Activated CD4-positive, alpha-beta T cell treated with anti-CD3 and anti-CD28 coated beads, Interleukin-2, amount 10 ng/mL, durations not matched to agents 7 days and 5 days (primary cell): ENCODE measurements around the gene PRIM2. TPM values are rescaled to one million over a fixed set of nuclear protein-coding genes. Genes with fewer than 3 reads are reported as not detected.
"Not testable (repeated sequence)": the region's sequence is repeated elsewhere in the genome, so short reads cannot be mapped to it uniquely, and the experiment has no call there.

Experiments used
- CTCF ChIA-PET: fragments of 350-600 bp; sonication (Branson Sonifier 250); formaldehyde crosslinking; loops from one replicate; lab custom pipeline; 2021; ENCODE audit warnings: antibody characterized with exemption; lab: Charles Lee
- POLR2A ChIA-PET: fragments of 350-600 bp; sonication (Branson Sonifier 250); formaldehyde crosslinking; loops from one replicate; lab custom pipeline; 2021; ENCODE audit warnings: antibody characterized with exemption; lab: Charles Lee
- DNase-seq: peaks from one replicate; pipeline ENCODE4 v3.0.0-alpha.2; 2020
- H3K27ac Mint-ChIP-seq: one replicate; pipeline ENCODE4 v1.8.0; 2021; ENCODE audit warnings: mild to moderate bottlenecking, moderate library complexity, mixed read lengths
- H3K27me3 Mint-ChIP-seq: one replicate; pipeline ENCODE4 v1.8.0; 2021; ENCODE audit warnings: mixed read lengths
- H3K36me3 Mint-ChIP-seq: one replicate; pipeline ENCODE4 v1.8.0; 2021; ENCODE audit warnings: low read depth, mixed read lengths
- H3K4me1 Mint-ChIP-seq: one replicate; pipeline ENCODE4 v1.8.0; 2021; ENCODE audit warnings: mixed read lengths
- H3K4me3 Mint-ChIP-seq: one replicate; pipeline ENCODE4 v1.8.0; 2021; ENCODE audit warnings: mild to moderate bottlenecking, moderate library complexity, mixed read lengths
- H3K9me3 Mint-ChIP-seq: one replicate; pipeline ENCODE4 v1.8.0; 2021; ENCODE audit warnings: mixed read lengths
- microRNA-seq: library from miRNA; unstranded; fragments of <30 nt; microRNA quantifications from one replicate; pipeline ENCODE4 v1.2.0, GENCODE V29; 2021; ENCODE audit warnings: borderline microRNAs expressed, borderline replicate concordance
- total RNA-seq, 2 experiments: library from RNA; stranded (reverse); gene quantifications; one replicate each; pipeline ENCODE4 v1.2.3, GENCODE V29; 2021

PRIM2 gene
- total RNA-seq, 2 experiments from 2014 or later, result 35.7 to 37.7 TPM

DNA sequence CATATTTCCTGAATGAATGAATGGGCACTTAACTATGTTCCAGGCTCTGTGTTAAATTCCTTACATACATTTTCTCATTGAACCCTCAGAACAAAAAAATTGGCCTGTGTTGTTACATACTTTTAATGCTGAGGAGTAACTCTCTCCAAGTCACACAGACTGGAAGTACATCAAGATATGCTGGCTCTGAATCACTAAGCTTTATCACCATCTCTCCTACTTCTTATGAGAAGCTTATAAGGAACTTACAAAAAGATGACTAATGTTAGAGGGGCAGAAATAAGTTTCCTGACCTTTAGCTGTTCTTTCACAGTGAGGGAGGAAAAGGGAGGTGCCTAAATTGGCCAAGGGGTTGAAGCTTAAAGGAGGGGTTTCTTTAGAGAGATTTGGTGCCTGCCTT lies 350.7 kb downstream of the PRIM2 start:
- H3K36me3 Mint-ChIP-seq, H3K4me1 Mint-ChIP-seq, H3K4me3 Mint-ChIP-seq, CTCF ChIA-PET, H3K27ac Mint-ChIP-seq, POLR2A ChIA-PET, H3K9me3 Mint-ChIP-seq, DNase-seq, H3K27me3 Mint-ChIP-seq: not testable (repeated sequence)

DNA sequence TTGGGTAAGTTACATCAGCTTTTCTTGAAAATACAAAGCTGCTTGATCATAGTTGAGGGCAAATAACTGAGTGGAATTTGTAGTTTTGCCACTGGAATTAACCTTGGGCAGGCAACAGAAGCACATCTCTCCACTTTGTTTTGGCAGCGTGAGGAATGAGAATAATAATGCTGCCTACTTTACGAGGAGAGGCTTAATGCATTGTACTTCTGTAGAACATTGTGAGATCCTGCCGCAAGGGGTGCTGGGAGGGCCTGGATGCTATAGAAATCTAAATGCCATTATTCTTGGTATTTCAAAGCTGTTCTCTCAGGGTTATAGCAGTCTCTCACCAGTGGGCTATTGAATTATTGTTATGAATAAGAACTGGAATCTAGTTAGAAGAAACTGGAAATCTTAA lies 353.8 kb downstream of the PRIM2 start:
- POLR2A ChIA-PET, H3K27me3 Mint-ChIP-seq, DNase-seq, H3K4me3 Mint-ChIP-seq, H3K36me3 Mint-ChIP-seq, H3K4me1 Mint-ChIP-seq, CTCF ChIA-PET, H3K27ac Mint-ChIP-seq, H3K9me3 Mint-ChIP-seq: not testable (repeated sequence)

DNA sequence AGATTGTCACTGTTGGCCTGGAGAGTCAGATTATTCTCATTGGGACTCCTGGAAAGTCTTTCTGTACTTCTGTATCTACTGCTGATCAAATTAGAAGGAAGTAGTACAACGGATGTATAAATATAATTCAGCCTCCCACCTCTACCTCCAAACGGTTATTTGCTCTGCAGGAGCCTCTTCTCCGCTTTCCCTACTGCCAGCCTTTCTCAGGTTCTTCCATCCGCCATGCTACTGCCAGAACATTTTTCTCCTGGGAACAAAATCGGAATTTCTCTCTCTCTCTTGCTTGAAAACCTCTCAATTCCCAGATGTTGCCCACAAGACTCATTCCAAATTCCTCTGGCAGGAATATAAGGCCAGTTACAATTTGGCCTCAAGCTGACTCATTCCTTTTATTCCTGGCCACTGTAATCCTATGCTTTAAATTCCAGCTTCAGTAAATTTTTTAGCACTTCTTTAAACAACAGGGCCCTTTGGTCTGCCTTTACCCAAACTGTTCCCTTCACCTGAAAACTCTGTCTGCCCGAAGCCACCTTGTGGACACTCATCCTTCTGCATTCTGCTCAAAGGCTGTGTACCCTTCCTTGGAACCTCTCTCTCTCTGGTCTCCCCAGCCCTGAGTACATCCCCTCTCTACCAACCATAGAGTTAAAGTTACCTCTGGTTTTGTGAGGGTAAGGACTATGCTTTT lies 354.7 kb downstream of the PRIM2 start:
- H3K4me1 Mint-ChIP-seq, H3K27me3 Mint-ChIP-seq, H3K4me3 Mint-ChIP-seq, H3K9me3 Mint-ChIP-seq, H3K27ac Mint-ChIP-seq, CTCF ChIA-PET, POLR2A ChIA-PET, DNase-seq, H3K36me3 Mint-ChIP-seq: not testable (repeated sequence)

DNA sequence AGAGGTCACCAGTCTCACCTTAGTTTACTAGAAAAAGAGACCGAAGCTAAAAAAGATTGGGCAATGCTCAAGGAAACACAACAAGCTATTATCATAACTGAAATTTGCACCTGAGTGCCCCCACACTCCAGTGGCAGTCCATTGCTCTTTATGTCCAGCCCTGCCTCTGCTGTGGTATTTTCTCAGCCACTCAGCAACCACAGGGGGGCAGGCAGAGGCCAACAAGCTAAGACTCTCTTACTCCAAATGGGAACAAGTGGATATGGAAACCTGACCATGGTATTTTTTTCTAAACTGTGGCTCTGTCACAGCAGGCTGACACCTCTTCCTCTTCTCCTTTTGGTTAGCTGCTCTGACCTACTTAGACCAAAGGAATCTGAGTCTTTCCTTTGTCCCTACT lies 355.9 kb downstream of the PRIM2 start:
- H3K36me3 Mint-ChIP-seq, H3K4me3 Mint-ChIP-seq, H3K9me3 Mint-ChIP-seq, H3K27me3 Mint-ChIP-seq, CTCF ChIA-PET, H3K4me1 Mint-ChIP-seq, POLR2A ChIA-PET, DNase-seq, H3K27ac Mint-ChIP-seq: not testable (repeated sequence)

DNA sequence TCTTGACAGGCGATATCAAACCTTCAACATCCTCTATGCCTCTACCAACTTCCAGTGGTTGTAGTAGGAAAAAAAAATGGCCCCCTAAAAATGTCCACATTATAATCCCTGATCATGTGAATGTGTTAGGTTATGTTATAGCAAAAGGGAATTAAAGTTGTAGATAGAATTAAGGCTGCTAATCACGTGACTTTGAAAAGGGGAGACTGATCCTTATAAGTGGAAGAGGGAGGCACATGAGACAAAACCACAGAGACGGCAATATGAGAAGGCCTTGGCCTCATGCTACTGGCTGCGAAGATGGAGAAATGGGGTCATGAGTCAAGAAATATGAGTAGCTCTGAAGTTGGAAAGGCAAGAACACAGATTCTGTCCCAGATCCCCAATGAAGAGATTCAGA lies 358.0 kb downstream of the PRIM2 start:
- CTCF ChIA-PET, H3K27ac Mint-ChIP-seq, H3K4me1 Mint-ChIP-seq, H3K27me3 Mint-ChIP-seq, H3K36me3 Mint-ChIP-seq, H3K9me3 Mint-ChIP-seq, DNase-seq, POLR2A ChIA-PET, H3K4me3 Mint-ChIP-seq: not testable (repeated sequence)

DNA sequence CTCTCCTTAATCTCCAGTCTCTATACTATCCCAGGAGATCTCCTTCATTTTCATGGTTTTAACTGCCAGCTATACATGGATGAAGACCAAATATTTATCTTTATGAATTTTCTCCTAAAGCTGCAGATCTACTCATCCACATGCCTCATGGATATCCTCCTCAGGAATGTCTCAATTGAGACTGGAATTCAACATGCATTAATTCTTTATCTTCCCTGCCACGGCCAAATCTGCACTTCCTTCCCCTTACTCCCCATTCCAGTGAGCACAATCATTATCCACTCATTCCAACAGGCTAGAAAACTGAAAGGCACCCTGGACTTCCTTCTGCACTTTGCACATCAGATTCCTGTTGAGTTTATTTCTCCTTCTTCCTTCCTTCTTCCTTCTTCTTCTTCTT lies 379.0 kb downstream of the PRIM2 start:
- H3K4me3 Mint-ChIP-seq, H3K27me3 Mint-ChIP-seq, H3K9me3 Mint-ChIP-seq, H3K36me3 Mint-ChIP-seq, H3K27ac Mint-ChIP-seq, H3K4me1 Mint-ChIP-seq, DNase-seq, POLR2A ChIA-PET, CTCF ChIA-PET: not testable (repeated sequence)

Small RNA genes within 50 kb of the gene (microRNA-seq; reads per million reads assigned to microRNA genes)
- gene MIR548U, result not detected

Other genes with a start within 250 kb of the PRIM2 start
- 10 to 100 TPM; 62.2 to 66.6 TPM for gene ZNF451, start 227.4 kb upstream of the PRIM2 start, total RNA-seq
- gene BAG2, start 145.3 kb upstream of the PRIM2 start, total RNA-seq, result 1 to 10 TPM; 7.7 to 8.0 TPM
- gene RAB23, start 95.3 kb upstream of the PRIM2 start, total RNA-seq, result 1 to 10 TPM; 3.5 to 3.8 TPM